ENCODE data around the gene C15orf39.

DNA sequence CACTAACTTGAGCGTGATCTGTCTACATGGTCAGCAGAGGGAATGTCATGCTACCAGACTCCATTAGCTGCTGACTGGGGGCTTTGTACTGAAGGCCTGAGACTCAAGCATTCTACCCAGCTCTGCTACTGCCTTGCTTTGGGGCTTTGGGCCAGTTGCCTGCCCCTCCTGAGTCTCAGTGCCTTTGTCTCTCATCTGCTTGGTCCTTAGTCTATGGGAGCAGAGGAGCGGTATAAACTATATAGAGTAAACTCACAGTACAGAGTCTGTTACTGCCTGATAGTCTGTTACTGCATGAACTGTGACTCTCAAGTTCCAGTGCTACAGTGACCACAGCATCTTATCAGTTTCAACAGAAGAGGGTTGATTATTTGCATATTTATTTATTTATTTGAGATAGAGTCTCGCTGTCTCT lies 38.5 kb upstream of the C15orf39 start:
- TF ChIP-seq, protein P1, sequence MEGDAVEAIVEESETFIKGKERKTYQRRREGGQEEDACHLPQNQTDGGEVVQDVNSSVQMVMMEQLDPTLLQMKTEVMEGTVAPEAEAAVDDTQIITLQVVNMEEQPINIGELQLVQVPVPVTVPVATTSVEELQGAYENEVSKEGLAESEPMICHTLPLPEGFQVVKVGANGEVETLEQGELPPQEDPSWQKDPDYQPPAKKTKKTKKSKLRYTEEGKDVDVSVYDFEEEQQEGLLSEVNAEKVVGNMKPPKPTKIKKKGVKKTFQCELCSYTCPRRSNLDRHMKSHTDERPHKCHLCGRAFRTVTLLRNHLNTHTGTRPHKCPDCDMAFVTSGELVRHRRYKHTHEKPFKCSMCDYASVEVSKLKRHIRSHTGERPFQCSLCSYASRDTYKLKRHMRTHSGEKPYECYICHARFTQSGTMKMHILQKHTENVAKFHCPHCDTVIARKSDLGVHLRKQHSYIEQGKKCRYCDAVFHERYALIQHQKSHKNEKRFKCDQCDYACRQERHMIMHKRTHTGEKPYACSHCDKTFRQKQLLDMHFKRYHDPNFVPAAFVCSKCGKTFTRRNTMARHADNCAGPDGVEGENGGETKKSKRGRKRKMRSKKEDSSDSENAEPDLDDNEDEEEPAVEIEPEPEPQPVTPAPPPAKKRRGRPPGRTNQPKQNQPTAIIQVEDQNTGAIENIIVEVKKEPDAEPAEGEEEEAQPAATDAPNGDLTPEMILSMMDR (IDR thresholded peaks at IDR 0.05; ENCODE audit: low read length), result no peak
- no peak for TF ChIP-seq EZH2 (IDR thresholded peaks at IDR 0.05; ENCODE audit: borderline replicate concordance, low read length)

Measured in OCI-LY1 (cell line).